ENCODE data around the gene MAPK4. TPM values are rescaled to one million over a fixed set of nuclear protein-coding genes. Genes with fewer than 3 reads are reported as not detected.
"Not testable (repeated sequence)": the region's sequence is repeated elsewhere in the genome, so short reads cannot be mapped to it uniquely, and the experiment has no call there.

Gene MAPK4
- total RNA-seq, 1 donor from 2014 or later = 16.3 TPM

DNA sequence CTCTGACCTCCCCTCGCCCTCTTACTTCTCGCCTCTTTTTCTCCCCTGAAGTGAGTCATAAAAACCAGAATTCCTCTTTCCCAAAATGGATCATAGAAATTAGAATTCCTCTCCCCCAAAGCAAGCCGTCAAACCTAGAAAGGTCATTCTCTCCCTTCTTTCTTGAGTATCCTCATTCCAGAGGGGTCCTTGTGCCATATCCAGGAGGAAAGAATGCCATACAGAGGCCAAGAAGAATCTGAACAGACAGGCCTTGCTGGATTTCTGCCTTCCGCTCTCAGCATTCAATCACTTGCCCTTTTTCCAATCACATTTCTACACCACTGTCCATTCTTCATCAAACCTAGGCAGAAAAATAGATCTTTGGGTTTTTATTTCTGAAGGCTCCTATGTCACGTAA, 31.1 kb upstream of the MAPK4 start:
- H3K9me3 Mint-ChIP-seq (ENCODE audit: low read depth) = peaks cover 7% of the 10 kb centered on the region
- H3K36me3 Mint-ChIP-seq (ENCODE audit: insufficient read depth) = peaks cover 6% of the 10 kb centered on the region
- H3K27ac Mint-ChIP-seq = no peak overlapping the region
- no peak for DNase-seq (ENCODE audit: low spot score, unreplicated experiment)
- H3K4me1 Mint-ChIP-seq (ENCODE audit: low read depth) = peaks cover 10% of the 10 kb centered on the region
- TF ChIP-seq, protein P1, sequence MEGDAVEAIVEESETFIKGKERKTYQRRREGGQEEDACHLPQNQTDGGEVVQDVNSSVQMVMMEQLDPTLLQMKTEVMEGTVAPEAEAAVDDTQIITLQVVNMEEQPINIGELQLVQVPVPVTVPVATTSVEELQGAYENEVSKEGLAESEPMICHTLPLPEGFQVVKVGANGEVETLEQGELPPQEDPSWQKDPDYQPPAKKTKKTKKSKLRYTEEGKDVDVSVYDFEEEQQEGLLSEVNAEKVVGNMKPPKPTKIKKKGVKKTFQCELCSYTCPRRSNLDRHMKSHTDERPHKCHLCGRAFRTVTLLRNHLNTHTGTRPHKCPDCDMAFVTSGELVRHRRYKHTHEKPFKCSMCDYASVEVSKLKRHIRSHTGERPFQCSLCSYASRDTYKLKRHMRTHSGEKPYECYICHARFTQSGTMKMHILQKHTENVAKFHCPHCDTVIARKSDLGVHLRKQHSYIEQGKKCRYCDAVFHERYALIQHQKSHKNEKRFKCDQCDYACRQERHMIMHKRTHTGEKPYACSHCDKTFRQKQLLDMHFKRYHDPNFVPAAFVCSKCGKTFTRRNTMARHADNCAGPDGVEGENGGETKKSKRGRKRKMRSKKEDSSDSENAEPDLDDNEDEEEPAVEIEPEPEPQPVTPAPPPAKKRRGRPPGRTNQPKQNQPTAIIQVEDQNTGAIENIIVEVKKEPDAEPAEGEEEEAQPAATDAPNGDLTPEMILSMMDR (IDR thresholded peaks at IDR 0.05; ENCODE audit: unreplicated experiment) = no peak
- H3K4me3 Mint-ChIP-seq (ENCODE audit: low read depth) = no peak overlapping the region
- H3K27me3 Mint-ChIP-seq = peaks cover 5% of the 10 kb centered on the region

DNA sequence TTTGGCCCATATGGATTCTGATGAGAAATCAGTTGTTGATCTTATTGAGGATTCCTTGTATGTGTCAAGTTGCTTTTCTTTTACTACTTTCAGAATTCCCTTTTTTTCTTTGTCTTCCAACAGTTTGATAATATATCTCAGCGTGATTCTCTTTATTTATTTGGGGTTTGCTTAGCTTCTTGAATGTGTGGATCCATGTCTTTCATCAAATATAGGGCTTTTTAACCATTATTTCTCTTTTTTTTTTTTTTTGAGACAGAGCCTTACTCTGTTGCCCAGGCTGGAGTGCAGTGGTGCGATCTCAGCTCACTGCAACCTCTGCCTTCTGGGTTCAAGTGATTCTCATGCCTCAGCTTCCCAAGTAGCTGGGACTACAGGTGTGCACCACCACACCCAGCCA, 26.1 kb upstream of the MAPK4 start:
- not testable (repeated sequence) for H3K4me3 Mint-ChIP-seq (ENCODE audit: low read depth); DNase-seq (ENCODE audit: low spot score, unreplicated experiment); H3K4me1 Mint-ChIP-seq (ENCODE audit: low read depth); H3K27ac Mint-ChIP-seq; H3K36me3 Mint-ChIP-seq (ENCODE audit: insufficient read depth)
- peaks cover 12% of the 10 kb centered on the region for H3K27me3 Mint-ChIP-seq
- peaks cover 15% of the 10 kb centered on the region for H3K9me3 Mint-ChIP-seq (ENCODE audit: low read depth)

DNA sequence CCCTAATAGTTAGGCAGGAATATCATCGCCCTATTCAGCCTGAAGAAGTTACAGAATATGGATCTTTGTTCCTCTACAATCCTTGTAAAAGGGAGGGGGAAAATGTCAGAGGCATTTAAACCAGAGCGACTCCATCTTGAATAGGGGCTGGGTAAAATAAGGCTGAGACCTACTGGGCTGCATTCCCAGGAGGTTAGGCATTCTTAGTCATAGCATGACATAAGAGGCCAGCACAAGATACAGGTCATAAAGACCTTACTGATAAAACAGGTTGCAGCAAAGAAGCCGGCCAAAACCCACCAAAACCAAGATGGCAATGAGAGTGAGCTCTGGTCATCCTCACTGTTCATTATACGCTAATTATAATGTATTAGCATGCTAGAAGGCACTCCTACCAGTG, 15.4 kb upstream of the MAPK4 start:
- H3K27ac Mint-ChIP-seq; H3K4me3 Mint-ChIP-seq (ENCODE audit: low read depth); H3K4me1 Mint-ChIP-seq (ENCODE audit: low read depth); H3K36me3 Mint-ChIP-seq (ENCODE audit: insufficient read depth); DNase-seq (ENCODE audit: low spot score, unreplicated experiment); H3K9me3 Mint-ChIP-seq (ENCODE audit: low read depth): not testable (repeated sequence)
- H3K27me3 Mint-ChIP-seq = peaks cover 10% of the 10 kb centered on the region

DNA sequence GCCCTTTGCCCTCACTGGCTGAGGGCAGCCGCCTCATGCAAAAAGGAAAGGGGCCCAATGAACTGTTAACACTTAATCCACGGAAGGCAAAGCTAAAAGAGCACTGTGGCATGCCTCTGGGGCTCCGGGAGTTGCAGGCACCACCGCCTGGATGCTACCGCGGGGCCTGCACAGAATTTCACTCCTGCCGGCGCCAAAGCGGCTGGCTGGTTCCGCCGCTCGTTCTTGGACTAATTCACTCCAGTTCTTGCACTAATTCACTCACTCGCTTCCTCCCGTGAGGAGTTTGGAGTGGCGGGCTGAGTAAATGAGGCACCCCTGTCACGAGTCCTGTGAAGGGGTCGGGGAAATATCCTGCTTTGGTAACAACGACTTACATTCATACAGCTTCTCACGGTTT, 14.0 kb upstream of the MAPK4 start:
- no peak overlapping the region for H3K27ac Mint-ChIP-seq
- no peaks in the 10 kb centered on the region for H3K4me1 Mint-ChIP-seq (ENCODE audit: low read depth)
- peaks cover 10% of the 10 kb centered on the region for H3K27me3 Mint-ChIP-seq
- H3K36me3 Mint-ChIP-seq (ENCODE audit: insufficient read depth) = no peaks in the 10 kb centered on the region
- no peaks in the 10 kb centered on the region for H3K9me3 Mint-ChIP-seq (ENCODE audit: low read depth)
- TF ChIP-seq, protein P1 (IDR thresholded peaks at IDR 0.05; ENCODE audit: unreplicated experiment) = no peak
- no peak for DNase-seq (ENCODE audit: low spot score, unreplicated experiment)
- H3K4me3 Mint-ChIP-seq (ENCODE audit: low read depth) = no peak overlapping the region

DNA sequence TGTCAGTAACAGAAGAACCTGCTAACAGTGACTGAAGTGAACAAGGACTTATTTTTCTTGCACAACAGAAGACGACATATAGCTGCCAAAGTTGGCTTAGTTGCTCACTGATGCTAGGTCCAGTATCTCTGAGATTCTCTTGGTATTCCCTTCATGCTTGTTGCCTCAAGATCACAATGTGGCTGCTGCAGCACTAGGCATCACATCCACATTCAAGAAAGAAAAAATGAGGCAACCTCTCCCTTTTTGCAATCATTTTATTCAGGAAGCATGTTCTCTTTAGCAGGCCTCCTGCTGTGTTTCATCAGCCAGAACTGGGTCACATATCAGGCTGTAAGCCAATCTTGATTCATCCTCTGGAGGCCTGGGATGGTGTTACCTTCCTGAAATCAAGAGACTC, 11.7 kb upstream of the MAPK4 start:
- no peak for DNase-seq (ENCODE audit: low spot score, unreplicated experiment)
- no peaks in the 10 kb centered on the region for H3K4me1 Mint-ChIP-seq (ENCODE audit: low read depth)
- H3K4me3 Mint-ChIP-seq (ENCODE audit: low read depth) = no peak overlapping the region
- H3K27ac Mint-ChIP-seq = no peak overlapping the region
- TF ChIP-seq, protein P1 (IDR thresholded peaks at IDR 0.05; ENCODE audit: unreplicated experiment) = no peak
- peaks cover under 1% of the 10 kb centered on the region for H3K27me3 Mint-ChIP-seq
- H3K36me3 Mint-ChIP-seq (ENCODE audit: insufficient read depth) = no peaks in the 10 kb centered on the region
- no peaks in the 10 kb centered on the region for H3K9me3 Mint-ChIP-seq (ENCODE audit: low read depth)

DNA sequence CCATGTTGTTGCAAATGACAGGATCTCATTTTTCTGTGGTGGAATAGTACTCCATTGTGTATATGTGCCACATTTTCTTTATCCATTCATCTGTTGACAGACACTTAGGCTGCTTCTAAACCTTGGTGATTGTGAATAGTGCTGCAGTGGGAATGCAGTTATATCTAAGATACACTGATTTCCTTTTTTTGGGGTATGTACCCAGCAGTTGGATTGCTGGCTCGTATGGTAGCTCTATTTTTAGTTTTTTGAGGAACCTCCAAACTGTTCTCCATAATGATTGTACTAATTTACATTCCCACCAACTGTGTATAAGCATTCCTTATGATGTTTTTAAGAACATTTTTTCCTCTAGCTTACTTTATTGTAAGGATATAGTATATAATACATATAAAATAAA, 8.2 kb upstream of the MAPK4 start:
- not testable (repeated sequence) for H3K4me3 Mint-ChIP-seq (ENCODE audit: low read depth); H3K36me3 Mint-ChIP-seq (ENCODE audit: insufficient read depth); H3K27ac Mint-ChIP-seq; H3K4me1 Mint-ChIP-seq (ENCODE audit: low read depth); DNase-seq (ENCODE audit: low spot score, unreplicated experiment)
- H3K27me3 Mint-ChIP-seq = peaks cover 11% of the 10 kb centered on the region
- H3K9me3 Mint-ChIP-seq (ENCODE audit: low read depth) = peaks cover 13% of the 10 kb centered on the region

DNA sequence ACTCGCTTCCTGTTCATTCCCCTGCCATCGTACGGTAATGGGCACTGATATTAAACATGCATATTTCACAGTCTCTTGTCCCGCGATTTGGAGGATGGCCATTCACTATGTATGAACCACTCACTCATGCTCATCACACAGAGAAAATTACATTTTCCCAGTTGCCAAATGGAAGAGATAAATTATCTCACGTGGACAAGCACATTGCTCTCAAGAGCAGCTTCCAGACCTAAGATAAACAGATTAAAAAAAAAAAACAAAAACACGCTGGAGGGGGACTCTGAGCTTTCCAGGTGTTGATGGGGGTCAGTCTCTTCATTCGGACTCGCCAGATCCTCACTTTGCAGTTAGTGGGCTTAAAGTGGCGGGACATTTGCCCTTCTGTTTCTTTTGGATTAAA, 1.7 kb upstream of the MAPK4 start:
- TF ChIP-seq, protein P1 (IDR thresholded peaks at IDR 0.05; ENCODE audit: unreplicated experiment) = no peak
- H3K36me3 Mint-ChIP-seq (ENCODE audit: insufficient read depth) = peaks cover 2% of the 10 kb centered on the region
- H3K9me3 Mint-ChIP-seq (ENCODE audit: low read depth) = peaks cover 13% of the 10 kb centered on the region
- no peak overlapping the region for H3K27ac Mint-ChIP-seq
- DNase-seq (ENCODE audit: low spot score, unreplicated experiment) = no peak
- H3K4me1 Mint-ChIP-seq (ENCODE audit: low read depth) = peaks cover 10% of the 10 kb centered on the region
- H3K4me3 Mint-ChIP-seq (ENCODE audit: low read depth) = no peak overlapping the region
- H3K27me3 Mint-ChIP-seq = peaks cover 25% of the 10 kb centered on the region

All from progenitor cell of endocrine pancreas (in vitro differentiated cells).